H9 (cell line): Measurements from ENCODE around the gene TTYH1. TPM values are rescaled to one million over a fixed set of nuclear protein-coding genes. Genes with fewer than 3 reads are reported as not detected.

ENCODE experiments used
- DNase-seq: peaks from one replicate; pipeline ENCODE4 v3.0.0-alpha.2; 2017
- H2AFZ ChIP-seq: one replicate; pipeline ENCODE4 v1.6.1; 2013; ENCODE audit warnings: mild to moderate bottlenecking, low read length, control low read depth, moderate library complexity
- H2AK5ac ChIP-seq: 2 replicates; pipeline ENCODE4 v1.6.1; 2013; ENCODE audit warnings: low read length, control low read depth, mixed read lengths; ENCODE audit not compliant: insufficient read length
- H2BK120ac ChIP-seq: one replicate; pipeline ENCODE4 v1.6.1; 2013; ENCODE audit warnings: low read depth, mild to moderate bottlenecking, low read length, control low read depth, inconsistent platforms; ENCODE audit not compliant: poor library complexity, severe bottlenecking
- H2BK12ac ChIP-seq: 2 replicates; pipeline ENCODE4 v1.6.1; 2013; ENCODE audit warnings: low read length, control low read depth, mixed read lengths, low read depth; ENCODE audit not compliant: insufficient read length
- H2BK15ac ChIP-seq: 2 replicates; pipeline ENCODE4 v1.6.1; 2013; ENCODE audit warnings: low read depth, low read length, control low read depth
- H2BK20ac ChIP-seq: one replicate; pipeline ENCODE4 v1.6.1; 2013; ENCODE audit warnings: low read depth, mild to moderate bottlenecking, low read length, control low read depth, inconsistent platforms; ENCODE audit not compliant: poor library complexity, severe bottlenecking
- H2BK5ac ChIP-seq: 2 replicates; pipeline ENCODE4 v1.6.1; 2013; ENCODE audit warnings: low read length, control low read depth, mixed read lengths; ENCODE audit not compliant: insufficient read length
- H3K14ac ChIP-seq: 2 replicates; pipeline ENCODE4 v1.6.1; 2013; ENCODE audit warnings: low read length, control low read depth; ENCODE audit not compliant: insufficient read depth
- H3K18ac ChIP-seq: 2 replicates; pipeline ENCODE4 v1.6.1; 2013; ENCODE audit warnings: low read depth, mild to moderate bottlenecking, mixed read lengths, low read length, control low read depth; ENCODE audit not compliant: insufficient read length
- H3K23ac ChIP-seq: 2 replicates; pipeline ENCODE4 v1.6.1; 2013; ENCODE audit warnings: low read length, control low read depth, mixed read lengths, low read depth; ENCODE audit not compliant: insufficient read length
- H3K23me2 ChIP-seq: 2 replicates; pipeline ENCODE4 v1.6.1; 2013; ENCODE audit warnings: low read depth, mild to moderate bottlenecking, mixed read lengths, low read length, control low read depth; ENCODE audit not compliant: insufficient read length, poor library complexity, severe bottlenecking
- H3K27ac ChIP-seq: 2 replicates; pipeline ENCODE4 v1.5.1; 2013; ENCODE audit warnings: low read length, control low read depth, mixed read lengths, low read depth; ENCODE audit not compliant: insufficient read length
- H3K27me3 ChIP-seq: 2 replicates; pipeline ENCODE4 v1.6.1; 2013; ENCODE audit warnings: low read length, control low read depth, inconsistent platforms; ENCODE audit not compliant: insufficient read depth
- H3K4ac ChIP-seq: 2 replicates; pipeline ENCODE4 v1.6.1; 2013; ENCODE audit warnings: low read depth, mild to moderate bottlenecking, control low read depth, inconsistent platforms, low read length, moderate library complexity
- H3K4me1 ChIP-seq: 2 replicates; pipeline ENCODE4 v1.6.1; 2013; ENCODE audit warnings: low read length, control low read depth, inconsistent platforms; ENCODE audit not compliant: insufficient read depth
- H3K4me2 ChIP-seq: 2 replicates; pipeline ENCODE4 v1.6.1; 2013; ENCODE audit warnings: low read length, control low read depth, mixed read lengths; ENCODE audit not compliant: insufficient read length, insufficient read depth
- H3K56ac ChIP-seq: 2 replicates; pipeline ENCODE4 v1.6.1; 2013; ENCODE audit warnings: low read depth, mild to moderate bottlenecking, mixed read lengths, low read length, control low read depth; ENCODE audit not compliant: insufficient read length
- H3K79me1 ChIP-seq: 2 replicates; pipeline ENCODE4 v1.6.1; 2013; ENCODE audit warnings: low read depth, mild to moderate bottlenecking, moderate library complexity, low read length, control low read depth, inconsistent platforms; ENCODE audit not compliant: insufficient read depth, poor library complexity, severe bottlenecking
- H3K79me2 ChIP-seq: 2 replicates; pipeline ENCODE4 v1.6.1; 2013; ENCODE audit warnings: low read length, control low read depth, inconsistent platforms; ENCODE audit not compliant: insufficient read depth
- H3K9ac ChIP-seq: 2 replicates; pipeline ENCODE4 v1.6.1; 2013; ENCODE audit warnings: low read length, control low read depth, mixed read lengths; ENCODE audit not compliant: insufficient read length; ENCODE audit errors: extremely low read depth
- H3K9me3 ChIP-seq: one replicate; pipeline ENCODE4 v1.6.1; 2013; ENCODE audit warnings: low read depth, low read length, inconsistent platforms; ENCODE audit not compliant: control insufficient read depth
- H3T11ph ChIP-seq: one replicate; pipeline ENCODE4 v1.6.1; 2013; ENCODE audit warnings: mild to moderate bottlenecking, low read length, control low read depth, inconsistent platforms
- H4K20me1 ChIP-seq: one replicate; pipeline ENCODE4 v1.6.1; 2013; ENCODE audit not compliant: control insufficient read depth, insufficient read length, insufficient read depth
- H4K5ac ChIP-seq: 2 replicates; pipeline ENCODE4 v1.6.1; 2013; ENCODE audit warnings: low read depth, mild to moderate bottlenecking, mixed read lengths, low read length, control low read depth; ENCODE audit not compliant: insufficient read length
- H4K8ac ChIP-seq: replicated peaks from 2 replicates; pipeline ENCODE4 v1.6.1; 2013; ENCODE audit warnings: low read length, control low read depth, mixed read lengths, low read depth; ENCODE audit not compliant: insufficient read length
- H4K91ac ChIP-seq: 2 replicates; pipeline ENCODE4 v1.6.1; 2013; ENCODE audit warnings: low read depth, mild to moderate bottlenecking, moderate library complexity, mixed read lengths, low read length, control low read depth; ENCODE audit not compliant: insufficient read length
- H3K27ac Mint-ChIP-seq, 3 experiments: 2 replicates in 2 of 3; 3 replicates in 1 of 3; pipeline ENCODE4 v1.8.0; 2020 to 2021; ENCODE audit warnings: mixed read lengths in 3 of 3, mild to moderate bottlenecking in 1 of 3, moderate library complexity in 1 of 3
- H3K27me3 Mint-ChIP-seq: 2 replicates; pipeline ENCODE4 v1.8.0; 2021; ENCODE audit warnings: low read depth, mild to moderate bottlenecking, moderate library complexity, mixed read lengths
- H3K36me3 Mint-ChIP-seq, 3 experiments: 2 replicates in 2 of 3; 3 replicates in 1 of 3; pipeline ENCODE4 v1.8.0; 2020 to 2021; ENCODE audit warnings: low read depth in 3 of 3, mixed read lengths in 3 of 3; ENCODE audit not compliant: insufficient read depth in 1 of 3
- H3K4me1 Mint-ChIP-seq, 2 experiments: 2 replicates each; pipeline ENCODE4 v1.8.0; 2020; ENCODE audit warnings: mixed read lengths in 2 of 2
- H3K4me3 Mint-ChIP-seq, 2 experiments: 2 replicates in 1 of 2; 3 replicates in 1 of 2; pipeline ENCODE4 v1.8.0; 2020 to 2021; ENCODE audit warnings: mild to moderate bottlenecking in 2 of 2, mixed read lengths in 2 of 2, moderate library complexity in 1 of 2
- H3K9me3 Mint-ChIP-seq, 2 experiments: 2 replicates in 1 of 2; 3 replicates in 1 of 2; pipeline ENCODE4 v1.8.0; 2020; ENCODE audit warnings: mild to moderate bottlenecking in 2 of 2, mixed read lengths in 2 of 2, moderate library complexity in 1 of 2
- WGBS: extraction: QIAGEN DNeasy Blood & Tissue Kit; methylation state at CpG from one replicate; pipeline ENCODE4 v1.1.7; 2013; ENCODE audit warnings: missing lambda C conversion rate, low lambda C conversion rate, mixed read lengths; ENCODE audit not compliant: insufficient read length; ENCODE audit errors: extremely low coverage; 5-methylcytosine and 5-hydroxymethylcytosine counted together
- total RNA-seq: library from RNA; stranded (reverse); gene quantifications from 2 replicates; pipeline ENCODE4 v1.2.1, GENCODE V29; 2021
- TF ChIP-seq, protein P1 (sequence below): fragments of 200-600 bp; sonication (generic); conservative IDR thresholded peaks from 3 replicates; pipeline ENCODE4 v1.8.0; 2021; ENCODE audit warnings: antibody characterized with exemption, mild to moderate bottlenecking

TTYH1 gene
- total RNA-seq, 1 experiment from 2014 or later, result 47.1 TPM

DNA sequence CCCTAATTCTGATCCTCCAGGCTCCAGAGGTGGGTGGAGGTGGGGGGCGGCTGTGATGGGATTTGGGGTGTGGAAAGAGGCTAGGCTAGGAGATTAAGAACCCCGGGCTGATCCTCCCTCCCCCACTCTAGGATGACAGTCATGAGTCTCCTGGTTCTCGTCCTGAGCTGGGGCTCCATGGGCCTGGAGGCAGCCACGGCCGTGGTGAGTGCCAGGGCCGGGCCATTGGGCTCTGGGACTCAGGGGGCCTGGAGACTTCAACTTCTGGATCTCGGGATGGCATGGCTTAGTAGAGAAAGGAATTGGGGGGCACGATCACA, 13.9 kb downstream of the TTYH1 start:
- Histone ChIP-seq H2BK5ac (no peak overlapping the region), H3K56ac (no peak overlapping the region), H3K23me2 (peaks cover 3% of the 10 kb centered on the region), H3K79me1 (no peaks in the 10 kb centered on the region), H3K9ac (no peak overlapping the region), H3K9me3 (no peaks in the 10 kb centered on the region), H3K27ac (no peak overlapping the region), H4K91ac (no peak overlapping the region), H3K18ac (no peak overlapping the region), H3K4ac (no peak overlapping the region), H2AFZ (no peak overlapping the region), H3K4me2 (no peak overlapping the region), H3K4me1 (no peaks in the 10 kb centered on the region), H4K20me1 (no peaks in the 10 kb centered on the region), H2BK120ac (no peak overlapping the region), H2BK12ac (no peak overlapping the region), H3K79me2 (no peaks in the 10 kb centered on the region), H3K23ac (no peak overlapping the region), H2BK15ac (no peak overlapping the region), H2BK20ac (no peak overlapping the region), H4K8ac (no peak overlapping the region), H2AK5ac (no peak overlapping the region), H3T11ph (no peak overlapping the region), H3K27me3 (no peaks in the 10 kb centered on the region; the same call in 1 of the 2 replicates), H4K5ac (no peak overlapping the region), H3K14ac (no peak overlapping the region)
- no peak for DNase-seq
- Mint-ChIP-seq H3K27me3 (peaks cover 74% of the 10 kb centered on the region), H3K36me3 (peaks cover 11 to 43% (median 40%) of the 10 kb centered on the region in 3 experiments; a peak in 6 of 7 replicates), H3K4me1 (peaks cover 22 to 27% of the 10 kb centered on the region in 2 experiments), H3K27ac (peak overlapping the region in 2 of 3 experiments; percentile 47 to 87; a peak in 3 of 7 replicates), H3K4me3 (0 out of 5 replicates have a peak overlapping the region, but pooled peaks of 1 of the 2 experiments have one; percentile 26), H3K9me3 (peaks cover 0 to 3% of the 10 kb centered on the region in 2 experiments; a peak in 1 of 5 replicates)
- TF ChIP-seq, protein P1, sequence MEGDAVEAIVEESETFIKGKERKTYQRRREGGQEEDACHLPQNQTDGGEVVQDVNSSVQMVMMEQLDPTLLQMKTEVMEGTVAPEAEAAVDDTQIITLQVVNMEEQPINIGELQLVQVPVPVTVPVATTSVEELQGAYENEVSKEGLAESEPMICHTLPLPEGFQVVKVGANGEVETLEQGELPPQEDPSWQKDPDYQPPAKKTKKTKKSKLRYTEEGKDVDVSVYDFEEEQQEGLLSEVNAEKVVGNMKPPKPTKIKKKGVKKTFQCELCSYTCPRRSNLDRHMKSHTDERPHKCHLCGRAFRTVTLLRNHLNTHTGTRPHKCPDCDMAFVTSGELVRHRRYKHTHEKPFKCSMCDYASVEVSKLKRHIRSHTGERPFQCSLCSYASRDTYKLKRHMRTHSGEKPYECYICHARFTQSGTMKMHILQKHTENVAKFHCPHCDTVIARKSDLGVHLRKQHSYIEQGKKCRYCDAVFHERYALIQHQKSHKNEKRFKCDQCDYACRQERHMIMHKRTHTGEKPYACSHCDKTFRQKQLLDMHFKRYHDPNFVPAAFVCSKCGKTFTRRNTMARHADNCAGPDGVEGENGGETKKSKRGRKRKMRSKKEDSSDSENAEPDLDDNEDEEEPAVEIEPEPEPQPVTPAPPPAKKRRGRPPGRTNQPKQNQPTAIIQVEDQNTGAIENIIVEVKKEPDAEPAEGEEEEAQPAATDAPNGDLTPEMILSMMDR, result no peak
- WGBS, result no CpG with 5 or more reads among the region's 8 CpGs
